Stimulated activated CD4-positive, alpha-beta T cell treated with anti-CD3 and anti-CD28 coated beads, Interleukin-2, amount 100 ng/mL, for 4 hours (primary cell): ENCODE data around the gene ZNF808.
"Not testable (repeated sequence)": the region's sequence is repeated elsewhere in the genome, so short reads cannot be mapped to it uniquely, and the experiment has no call there.

Experiments
- DNase-seq: peaks from one replicate; pipeline ENCODE4 v3.0.0-alpha.2; 2020; ENCODE audit warnings: low read depth

ZNF808 gene

DNA sequence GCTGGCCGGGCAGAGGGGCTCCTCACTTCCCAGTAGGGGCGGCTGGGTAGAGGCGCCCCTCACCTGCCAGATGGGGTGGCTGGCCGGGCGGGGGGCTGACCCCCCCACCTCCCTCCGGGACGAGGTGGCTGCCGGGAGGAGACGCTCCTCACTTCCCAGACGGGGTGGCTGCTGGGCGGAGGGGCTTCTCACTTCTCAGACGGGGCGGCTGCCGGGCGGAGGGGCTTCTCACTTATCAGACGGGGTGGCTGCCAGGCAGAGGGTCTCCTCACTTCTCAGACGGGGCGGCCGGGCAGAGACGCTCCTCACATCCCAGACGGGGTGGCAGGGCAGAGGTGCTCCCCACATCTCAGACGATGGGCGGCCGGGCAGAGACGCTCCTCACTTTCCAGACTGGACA lies 66.0 kb downstream of the ZNF808 start:
- not testable (repeated sequence) for DNase-seq

DNA sequence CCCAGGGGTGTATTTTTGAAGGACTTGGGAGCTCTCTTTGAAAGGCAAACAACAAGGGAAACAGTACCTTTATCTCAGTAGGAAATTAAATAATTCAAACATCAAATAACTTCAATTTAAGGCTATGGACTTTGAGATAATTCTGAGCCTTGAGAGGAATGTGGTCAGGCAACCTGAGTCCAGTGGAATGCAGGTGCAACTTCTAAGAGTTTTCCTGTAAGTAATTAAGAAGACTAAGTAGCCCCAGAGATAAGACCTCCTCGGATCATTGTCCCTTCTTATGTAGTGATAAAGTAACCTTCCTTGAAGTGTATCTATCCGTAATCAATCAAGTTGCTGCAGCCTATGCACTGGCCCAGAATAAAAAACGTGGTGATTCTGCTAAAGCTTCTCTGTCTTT lies 71.8 kb downstream of the ZNF808 start:
- no peak for DNase-seq

DNA sequence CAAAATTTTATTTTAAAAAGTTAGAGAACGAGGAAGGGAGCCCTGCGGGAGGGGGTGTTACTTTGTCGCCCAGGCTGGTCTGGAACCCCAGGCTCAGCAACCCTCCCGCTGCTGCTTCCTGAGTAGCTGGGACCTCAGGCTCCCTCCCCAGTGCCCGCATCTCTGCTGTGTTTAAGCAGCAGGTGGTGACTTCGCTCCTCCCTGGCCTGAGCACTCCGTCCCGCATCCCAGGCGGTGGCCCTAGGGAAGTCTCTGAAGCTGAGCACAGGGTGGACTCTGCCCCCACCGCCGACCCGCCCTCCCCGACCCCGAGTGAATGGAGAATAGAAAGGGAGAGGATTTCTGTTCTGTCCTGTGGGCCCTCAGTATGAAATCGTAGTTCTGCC lies 73.2 kb downstream of the ZNF808 start:
- DNase-seq = no peak

DNA sequence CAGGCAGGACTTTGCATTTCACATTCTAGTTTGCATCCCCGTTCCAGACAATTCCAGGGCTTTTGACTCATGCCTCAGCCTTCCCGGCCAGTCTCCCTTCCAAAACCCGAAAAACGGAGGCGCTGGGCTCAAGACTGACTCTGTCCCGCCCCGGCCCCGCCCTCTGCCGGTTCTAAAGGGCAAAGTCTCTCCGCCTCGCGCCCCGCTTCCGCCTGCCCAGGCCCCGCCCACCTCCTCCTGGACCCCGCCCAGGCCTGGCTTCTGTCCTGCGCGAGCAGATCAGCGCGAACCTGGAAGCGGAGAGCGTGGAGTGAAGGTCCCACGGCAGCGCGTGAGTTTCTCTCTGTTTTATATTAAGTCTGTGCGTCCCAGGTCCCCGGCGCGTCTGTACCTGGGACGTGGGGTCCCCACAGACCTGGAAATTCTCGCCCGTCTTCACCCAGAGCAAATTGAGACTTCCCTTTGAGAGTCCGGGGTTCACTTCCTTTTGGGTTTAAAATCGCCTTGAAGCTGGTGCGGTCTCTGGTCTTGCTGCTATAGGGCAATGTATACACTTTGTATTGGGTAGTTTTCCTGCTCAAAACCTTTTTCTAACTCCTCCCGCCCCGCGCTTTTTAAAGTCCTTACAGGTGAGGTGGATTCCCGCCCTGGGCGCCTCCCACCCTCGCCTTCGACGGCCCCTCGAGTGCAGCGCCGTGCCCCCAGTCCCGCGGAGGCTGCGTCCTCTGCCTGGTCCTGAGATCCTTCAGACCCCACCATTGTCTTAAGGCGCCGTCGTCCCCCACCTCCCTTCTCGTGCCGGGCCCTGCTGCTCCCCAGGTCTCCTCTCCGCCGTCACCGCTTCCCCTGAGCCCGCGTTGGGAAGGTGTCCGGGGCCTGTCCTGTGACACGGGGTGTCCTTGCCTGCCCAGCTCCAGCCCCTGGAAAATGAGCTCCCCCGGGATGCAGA lies 73.8 kb downstream of the ZNF808 start:
- DNase-seq = peak; percentile 93

DNA sequence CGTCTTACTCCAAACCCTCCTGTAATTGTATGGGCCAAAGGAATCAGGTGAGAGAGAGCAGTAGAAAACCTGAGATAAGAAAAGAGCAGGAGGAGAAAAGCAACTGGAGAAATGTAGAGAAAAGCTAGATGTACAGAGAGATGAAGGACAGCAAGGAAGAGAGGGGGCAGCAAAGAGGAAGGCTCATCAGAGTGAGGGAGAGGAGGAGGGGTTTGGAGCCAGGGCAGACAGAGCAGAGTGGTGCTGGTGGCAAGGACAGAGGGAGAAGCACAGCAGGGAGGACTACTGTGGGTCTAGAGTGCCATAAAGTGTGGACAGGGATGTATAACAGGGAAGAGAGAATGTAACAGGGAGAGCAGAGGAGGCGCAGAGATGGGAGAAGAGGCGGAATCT lies 74.5 kb downstream of the ZNF808 start:
- not testable (repeated sequence) for DNase-seq

DNA sequence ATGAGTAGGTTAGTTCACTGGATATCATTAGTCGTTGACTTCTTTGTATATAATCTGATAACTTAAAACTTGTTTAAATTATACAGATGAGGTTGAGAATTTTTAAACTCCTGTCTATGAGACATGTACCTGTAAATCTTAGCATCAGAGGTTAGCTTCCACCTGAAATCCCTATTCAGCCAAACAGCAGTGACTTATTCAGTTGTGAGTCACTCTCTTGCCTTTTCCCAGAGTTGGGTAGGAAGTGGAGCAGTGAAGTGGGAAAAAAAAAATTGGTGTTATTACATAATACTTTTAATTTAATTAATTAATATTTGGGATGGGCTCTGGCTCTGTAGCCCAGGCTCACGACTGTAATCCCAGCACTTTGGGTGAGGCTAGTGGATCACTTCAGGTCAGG lies 75.5 kb downstream of the ZNF808 start:
- no peak for DNase-seq

DNA sequence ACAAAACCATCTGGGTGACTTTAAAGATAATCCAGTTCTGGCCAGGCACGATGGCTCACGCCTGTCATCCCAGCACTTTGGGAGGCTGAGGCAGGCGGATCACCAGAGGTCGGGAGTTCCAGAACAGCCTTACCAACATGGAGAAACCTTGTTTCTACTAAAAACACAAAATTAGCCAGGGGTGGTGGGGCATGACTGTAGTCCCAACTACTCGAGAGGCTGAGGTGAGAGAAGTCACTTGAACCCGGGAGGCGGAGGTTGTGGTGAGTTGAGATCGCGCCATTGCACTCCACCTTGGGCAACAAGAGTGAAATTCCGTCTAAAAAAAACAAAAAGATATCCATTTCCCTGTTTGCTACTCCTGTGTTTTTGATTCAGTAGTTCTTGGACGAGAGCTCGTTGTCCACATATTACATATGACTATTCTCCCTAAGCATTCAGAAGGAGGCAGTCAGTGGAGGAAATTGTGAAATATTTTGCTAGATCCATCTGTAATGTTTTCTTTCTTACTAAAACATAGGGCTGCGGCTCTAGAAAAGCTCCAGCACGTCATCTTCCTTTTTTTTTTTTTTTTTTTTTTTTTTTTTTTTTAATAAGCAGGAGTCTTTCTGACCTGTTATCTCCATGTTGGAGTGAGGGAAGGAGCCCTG lies 76.2 kb downstream of the ZNF808 start:
- DNase-seq = no peak
